NK-92 (cell line): ENCODE data around the gene BCL11A.

Source experiments
- DNase-seq: peaks from one replicate; lab custom pipeline; 2025; ENCODE audit not compliant: unreplicated experiment; lab: John Stamatoyannopoulos, UW

BCL11A gene

DNA sequence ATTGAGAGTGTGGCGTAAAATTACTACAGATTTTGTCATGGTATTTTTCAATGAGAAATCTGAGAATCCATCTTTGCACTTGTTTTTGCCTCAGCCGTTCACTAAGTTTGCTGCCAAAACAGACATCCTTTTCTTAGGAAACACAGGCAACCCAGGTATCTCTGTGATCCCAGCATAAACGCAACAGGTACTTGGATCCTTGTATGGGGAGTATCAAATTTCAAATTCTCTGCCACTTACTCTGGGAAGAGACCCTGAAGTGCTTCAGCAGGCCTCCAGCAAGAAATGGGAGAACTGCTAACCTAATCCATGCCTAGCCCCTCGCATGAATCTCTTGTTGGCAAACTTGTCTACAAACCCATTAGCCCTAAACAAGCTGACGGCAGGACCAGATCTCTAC is 83.1 kb downstream of the BCL11A start:
- DNase-seq: no peak

DNA sequence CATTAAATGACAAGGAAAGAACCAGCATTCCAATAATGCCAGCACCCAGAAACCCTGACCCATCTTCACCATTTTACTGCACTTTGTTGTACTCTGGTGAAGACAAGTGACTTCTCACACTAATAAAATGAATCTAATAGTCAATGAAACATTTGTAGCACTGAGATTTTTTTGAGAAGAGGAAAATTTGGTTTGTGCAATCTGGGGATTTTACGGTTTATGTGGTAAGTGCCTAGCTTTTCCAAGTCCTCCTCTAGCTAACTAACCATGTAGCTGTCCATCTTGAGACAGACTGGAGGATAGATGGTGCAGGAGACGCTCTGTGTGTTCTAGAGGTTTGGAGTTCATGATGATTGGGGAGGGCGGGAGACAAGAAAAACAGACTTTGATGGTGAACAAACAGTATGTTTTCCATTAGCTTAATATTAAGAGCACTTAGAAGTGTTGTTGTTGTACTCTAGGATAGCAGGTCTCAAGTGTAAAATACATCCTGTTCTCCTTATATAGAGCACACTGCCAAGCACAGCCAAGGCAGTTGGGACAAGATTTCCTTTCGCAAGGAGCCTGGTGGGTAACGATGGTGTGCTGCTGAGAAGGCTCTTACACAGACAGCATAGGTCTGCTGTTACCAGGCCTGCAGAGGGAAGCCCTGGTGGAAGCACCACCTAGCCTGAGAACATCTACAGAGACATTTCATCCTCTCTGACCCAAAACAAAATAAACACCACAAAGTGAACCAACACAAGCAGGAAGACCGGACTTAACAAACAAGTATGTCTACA is 83.7 kb downstream of the BCL11A start:
- no peak for DNase-seq

DNA sequence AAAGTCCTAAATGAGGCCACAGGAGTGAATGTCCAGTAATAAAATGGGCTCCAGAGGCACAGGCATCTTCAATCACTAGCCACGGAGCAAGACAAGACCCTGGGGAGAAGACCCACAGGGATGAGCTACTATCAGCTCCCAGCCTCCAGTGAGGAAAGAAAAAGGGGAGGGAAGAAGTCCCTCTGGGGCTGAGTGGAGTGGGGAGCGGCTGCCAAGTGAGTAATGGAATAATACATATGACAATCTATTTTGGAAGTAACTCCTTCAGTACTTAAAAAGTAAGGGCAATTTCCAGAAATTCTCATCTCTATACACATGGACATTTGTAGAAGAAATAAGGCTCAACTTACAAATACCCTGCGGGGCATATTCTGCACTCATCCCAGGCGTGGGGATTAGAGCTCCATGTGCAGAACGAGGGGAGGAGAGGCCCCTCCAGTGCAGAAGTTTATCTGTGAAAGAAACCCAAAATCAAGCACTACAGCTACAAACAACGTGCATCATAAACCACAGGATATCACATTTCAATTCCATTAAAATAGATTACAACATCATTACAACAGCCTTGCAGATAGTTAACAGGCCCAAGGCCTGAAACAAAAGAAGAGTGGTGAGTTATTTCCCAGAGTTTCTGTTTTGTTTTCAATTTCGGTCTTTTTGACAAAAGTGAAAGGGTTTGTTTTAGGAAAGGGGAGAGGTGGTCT is 84.9 kb downstream of the BCL11A start:
- DNase-seq: no peak

DNA sequence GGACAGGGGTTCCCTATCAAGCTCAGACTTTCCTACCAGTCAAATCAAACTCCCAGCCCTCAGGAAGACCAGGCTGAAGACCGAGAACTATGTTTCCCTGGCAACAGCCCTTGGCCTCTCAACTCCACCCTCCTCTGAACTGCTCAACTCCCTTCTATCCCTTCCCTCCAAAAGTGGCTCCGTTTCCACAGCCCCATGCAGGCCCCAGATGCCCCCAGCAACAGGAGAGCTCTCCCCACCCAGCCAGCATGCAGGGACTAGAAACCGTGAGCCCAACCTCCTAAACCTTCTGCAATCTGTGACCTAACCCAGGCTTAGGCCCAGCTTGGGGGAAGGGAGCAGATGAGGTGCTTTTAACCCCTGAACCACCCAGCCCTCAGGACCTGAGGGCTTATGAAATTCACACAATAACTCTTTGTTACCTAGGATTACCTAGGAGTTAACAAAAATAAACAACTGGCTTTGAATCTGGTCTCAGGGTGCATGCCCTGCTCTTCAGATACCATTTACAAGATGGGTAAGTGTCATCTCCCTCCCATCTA is 87.2 kb downstream of the BCL11A start:
- DNase-seq: no peak

DNA sequence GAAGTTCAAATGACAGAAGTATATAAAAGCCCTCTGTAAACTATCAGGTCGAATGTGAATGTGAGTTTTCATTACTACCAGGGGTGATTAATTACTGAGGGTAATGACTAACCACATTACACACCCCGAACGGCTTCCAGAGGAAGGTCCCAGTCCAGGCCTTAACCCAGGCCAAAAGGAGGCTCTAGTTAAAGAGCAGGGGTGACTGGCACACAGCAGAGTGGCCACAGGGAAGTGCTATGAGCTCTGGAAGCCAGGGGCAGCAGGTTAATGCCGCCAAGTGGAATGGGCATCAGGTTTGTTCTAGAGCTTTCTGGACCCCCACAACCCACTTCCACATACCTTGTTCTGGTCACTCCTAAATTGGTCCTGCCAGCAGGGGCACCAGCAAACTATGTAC is 87.7 kb downstream of the BCL11A start:
- no peak for DNase-seq

DNA sequence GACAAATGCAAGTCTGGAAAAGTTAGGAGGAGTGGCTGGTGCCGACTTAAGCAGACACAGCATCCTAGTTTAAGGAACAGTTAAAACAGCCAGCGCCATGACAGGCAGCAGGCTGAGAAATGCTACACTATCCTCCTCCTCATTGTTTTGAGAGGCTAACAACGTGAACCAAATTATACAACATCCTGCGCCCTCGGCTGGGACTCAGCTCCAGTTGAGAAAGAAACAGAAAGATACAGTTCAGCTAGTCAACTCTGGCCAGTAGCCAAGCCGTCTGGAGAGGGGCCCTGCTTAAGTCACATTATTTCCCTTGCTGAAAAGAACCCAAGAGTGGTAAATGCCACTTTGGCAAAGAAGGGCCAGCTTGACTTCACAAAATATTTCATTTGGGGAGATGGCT is 90.2 kb downstream of the BCL11A start:
- DNase-seq: no peak

DNA sequence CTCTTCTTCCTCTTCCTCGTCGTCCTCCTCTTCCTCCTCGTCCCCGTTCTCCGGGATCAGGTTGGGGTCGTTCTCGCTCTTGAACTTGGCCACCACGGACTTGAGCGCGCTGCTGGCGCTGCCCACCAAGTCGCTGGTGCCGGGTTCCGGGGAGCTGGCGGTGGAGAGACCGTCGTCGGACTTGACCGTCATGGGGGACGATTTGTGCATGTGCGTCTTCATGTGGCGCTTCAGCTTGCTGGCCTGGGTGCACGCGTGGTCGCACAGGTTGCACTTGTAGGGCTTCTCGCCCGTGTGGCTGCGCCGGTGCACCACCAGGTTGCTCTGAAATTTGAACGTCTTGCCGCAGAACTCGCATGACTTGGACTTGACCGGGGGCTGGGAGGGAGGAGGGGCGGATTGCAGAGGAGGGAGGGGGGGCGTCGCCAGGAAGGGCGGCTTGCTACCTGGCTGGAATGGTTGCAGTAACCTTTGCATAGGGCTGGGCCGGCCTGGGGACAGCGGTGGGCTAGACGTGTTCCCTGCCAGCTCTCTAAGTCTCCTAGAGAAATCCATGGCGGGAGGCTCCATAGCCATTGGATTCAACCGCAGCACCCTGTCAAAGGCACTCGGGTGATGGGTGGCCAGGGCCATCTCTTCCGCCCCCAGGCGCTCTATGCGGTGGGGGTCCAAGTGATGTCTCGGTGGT is 91.9 kb downstream of the BCL11A start:
- no peak for DNase-seq

DNA sequence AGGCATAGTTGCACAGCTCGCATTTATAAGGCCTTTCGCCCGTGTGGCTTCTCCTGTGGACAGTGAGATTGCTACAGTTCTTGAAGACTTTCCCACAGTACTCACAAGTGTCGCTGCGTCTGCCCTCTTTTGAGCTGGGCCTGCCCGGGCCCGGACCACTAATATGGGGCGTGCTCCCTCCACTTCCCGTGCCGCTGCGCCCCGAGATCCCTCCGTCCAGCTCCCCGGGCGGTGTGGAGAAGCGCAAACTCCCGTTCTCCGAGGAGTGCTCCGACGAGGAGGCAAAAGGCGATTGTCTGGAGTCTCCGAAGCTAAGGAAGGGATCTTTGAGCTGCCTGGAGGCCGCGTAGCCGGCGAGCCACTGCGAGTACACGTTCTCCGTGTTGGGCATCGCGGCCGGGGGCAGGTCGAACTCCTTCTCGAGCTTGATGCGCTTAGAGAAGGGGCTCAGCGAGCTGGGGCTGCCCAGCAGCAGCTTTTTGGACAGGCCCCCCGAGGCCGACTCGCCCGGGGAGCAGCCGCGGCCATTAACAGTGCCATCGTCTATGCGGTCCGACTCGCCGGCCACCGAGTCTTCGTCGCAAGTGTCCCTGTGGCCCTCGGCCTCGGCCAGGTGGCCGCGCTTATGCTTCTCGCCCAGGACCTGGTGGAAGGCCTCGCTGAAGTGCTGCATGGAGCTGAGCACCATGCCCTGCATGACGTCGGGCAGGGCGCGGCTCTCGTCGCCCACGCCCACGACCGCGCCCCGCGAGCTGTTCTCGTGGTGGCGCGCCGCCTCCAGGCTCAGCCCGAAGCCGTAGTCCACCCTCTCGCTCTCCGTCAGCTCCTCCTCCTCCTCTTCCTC is 92.7 kb downstream of the BCL11A start:
- DNase-seq: no peak

DNA sequence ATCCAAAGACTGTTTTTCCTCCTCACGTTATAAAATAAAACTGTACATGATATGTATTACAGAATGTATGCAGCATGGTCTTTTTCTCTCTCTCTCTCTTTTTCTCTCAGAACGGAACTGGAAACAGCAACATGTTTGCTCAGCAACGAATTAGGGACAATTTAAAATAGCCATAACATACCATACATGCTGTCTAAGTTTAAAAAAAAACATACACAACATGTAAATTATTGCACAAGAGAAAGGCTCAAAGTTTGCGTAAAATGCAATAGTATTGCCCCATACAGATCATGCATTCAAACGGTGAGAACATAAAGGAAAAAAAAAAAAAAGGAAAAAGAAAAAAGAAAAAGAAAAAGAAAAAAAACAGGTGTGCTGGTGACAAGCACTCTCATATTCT is 93.6 kb downstream of the BCL11A start:
- DNase-seq: no peak

DNA sequence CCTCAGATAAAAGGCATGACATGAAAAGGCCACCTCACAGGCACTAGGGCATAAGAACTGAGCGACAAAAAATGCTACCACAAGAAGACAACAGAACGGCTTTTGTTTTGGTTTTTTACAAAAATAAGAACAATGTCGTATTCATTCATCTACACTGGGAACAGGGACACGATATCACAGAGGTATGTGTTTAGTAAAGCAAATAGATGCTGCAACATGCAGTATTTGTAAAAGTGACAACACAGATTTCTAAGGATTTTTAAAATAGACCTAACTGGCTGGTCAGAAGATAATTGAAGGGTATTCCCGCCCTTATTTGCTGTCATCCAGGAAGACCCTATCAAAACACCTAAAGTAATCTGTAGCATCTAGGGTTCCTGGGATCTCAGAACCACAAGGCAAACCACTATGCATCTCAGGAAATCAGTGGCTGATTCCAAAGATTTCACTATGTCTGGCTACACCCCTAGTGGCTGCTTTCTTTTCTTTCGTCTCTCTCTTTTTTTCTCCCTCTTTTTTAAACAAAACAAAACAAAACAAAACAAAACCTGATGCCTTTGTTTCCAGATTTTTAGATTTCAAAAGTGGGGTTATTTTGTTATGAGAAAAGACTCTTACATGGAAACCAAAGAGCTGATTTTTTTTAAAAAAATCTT is 97.2 kb downstream of the BCL11A start:
- no peak for DNase-seq

DNA sequence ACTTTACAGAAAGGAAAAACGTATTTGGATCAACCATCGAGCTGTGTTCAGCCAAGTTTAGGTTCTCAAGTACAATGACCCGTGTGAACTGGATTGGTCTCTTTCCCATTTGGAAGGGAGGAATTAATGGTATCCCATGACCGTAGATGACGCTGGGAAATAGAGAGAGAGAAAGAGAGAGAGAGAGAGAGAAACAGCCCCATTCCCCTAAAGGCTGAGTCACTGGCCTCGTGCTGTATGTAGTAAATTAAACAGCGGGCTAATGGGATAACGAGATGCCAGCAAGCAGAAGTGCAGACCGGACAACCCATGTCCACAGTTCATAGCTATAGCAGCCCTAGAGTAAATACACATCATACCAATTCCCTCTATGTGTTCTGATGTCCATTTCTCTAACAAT is 99.6 kb downstream of the BCL11A start:
- no peak for DNase-seq

DNA sequence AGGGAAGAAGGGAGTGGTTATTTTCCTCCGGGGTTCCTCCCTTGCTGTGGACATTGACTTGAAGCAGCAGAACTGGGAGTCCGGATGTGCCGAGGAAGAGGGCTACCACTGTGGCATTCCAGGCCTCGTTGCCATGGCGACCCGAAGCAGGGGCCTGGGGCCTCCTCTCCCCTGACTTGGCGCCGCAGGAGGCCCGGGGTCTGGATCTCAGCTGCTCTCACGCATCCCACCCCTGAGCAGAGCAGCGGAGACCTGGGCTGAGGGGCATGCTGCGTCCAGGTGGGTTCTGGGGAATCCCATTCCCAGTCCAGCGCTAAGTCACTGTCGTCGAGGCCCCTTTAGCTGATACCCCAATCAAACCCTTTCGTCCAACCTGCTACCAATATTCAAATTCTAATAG is 100.2 kb downstream of the BCL11A start:
- no peak for DNase-seq

DNA sequence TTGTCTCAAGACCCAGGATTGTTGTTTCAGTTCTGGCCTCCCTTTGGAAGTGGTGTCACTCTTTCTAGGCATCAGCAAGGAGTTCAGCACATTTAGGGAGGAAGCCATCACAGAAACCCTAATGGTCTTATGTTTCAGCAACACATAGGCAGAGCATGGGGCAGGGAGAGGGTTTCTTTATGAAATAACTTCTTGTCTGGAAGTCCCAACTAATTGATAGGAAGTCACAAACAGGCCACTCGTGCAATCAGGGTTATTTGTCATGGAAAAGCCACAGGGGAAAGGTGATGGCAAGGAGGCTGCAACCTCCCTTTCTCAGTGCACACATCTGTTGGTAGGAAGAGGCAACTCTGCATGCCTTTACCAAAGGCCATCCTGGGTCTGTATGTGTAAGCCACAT is 103.0 kb downstream of the BCL11A start:
- no peak for DNase-seq

DNA sequence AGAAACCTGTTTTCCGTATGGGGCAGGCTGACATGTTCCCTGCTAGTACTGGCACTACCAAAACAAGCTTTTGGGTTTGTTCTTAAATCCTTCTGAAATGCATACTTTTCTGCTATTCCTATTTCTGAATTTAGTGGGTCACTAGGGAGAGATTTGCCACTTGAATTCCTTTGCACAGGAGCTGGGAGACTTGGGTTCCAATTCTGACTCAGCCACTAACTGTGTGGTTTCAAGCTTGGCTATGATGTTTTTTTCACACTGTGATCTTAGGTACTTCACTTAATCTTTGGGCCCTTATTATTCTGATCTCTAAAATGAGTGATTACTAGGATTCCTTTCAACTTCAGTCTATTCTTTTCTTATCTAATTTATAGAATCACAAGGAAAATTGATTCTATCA is 105.5 kb downstream of the BCL11A start:
- DNase-seq: no peak

DNA sequence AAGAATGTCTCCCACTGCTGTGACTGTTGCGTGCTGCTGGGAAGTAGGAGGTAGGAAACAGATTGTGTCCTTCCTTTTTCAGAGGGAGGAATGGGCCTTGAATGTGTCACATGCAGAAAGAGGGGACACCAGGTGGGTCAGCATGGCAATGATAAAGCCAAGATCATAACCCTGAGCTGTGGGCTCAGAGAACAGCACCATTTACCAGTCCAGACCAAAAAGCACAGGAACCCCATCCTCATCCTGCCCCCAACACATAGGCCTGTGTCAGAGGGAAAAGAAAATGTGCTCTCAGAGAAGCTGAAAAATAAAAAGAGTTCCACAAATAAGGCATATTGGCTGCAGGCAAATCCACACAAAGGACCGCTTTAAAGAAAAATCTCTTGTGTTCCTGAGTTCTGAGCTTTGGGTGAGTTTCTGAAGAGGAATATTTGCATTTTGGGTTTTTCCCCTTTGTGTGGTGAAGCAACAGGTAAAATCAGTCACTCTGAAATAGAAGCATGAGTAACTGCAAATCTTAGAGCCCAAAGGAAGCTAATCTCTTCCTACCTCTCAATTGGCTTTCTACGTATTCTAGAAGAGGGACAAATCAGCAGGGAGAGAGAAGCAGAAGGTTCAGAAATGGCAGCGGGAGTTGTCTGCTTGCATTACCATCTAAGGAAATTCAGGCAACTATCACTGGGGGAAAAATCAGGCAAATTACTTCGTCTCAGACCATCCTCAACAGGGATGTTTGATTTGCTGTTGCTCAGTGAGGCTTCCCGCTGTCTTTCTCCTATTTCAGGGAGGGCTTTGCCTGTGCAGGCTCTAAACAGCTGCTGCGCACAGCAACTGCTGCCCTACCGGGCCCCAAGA is 106.8 kb downstream of the BCL11A start:
- DNase-seq: no peak

DNA sequence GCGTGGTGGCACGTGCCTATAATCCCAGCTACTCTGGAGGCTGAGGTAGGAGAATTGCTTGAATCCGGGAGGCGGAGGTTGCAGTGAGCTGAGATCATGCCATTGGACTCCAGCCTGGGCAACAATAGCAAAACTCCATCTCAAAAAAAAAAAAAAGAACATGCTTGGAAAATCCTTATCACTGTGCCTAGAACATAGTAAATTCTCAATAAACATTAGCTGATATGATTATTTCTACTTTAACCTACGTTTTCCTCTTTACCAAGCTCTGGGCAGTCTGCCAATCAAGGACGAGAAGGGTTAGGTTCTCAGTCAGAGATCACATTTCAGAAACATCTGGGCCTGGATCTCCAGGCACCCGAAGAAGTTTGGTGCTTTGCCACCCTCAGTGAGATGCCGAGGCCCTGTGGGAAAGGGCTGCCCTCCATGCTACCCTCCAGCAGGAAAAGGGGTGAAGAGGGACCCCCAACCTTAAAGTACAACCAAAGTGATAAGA is 107.7 kb downstream of the BCL11A start:
- DNase-seq: no peak

DNA sequence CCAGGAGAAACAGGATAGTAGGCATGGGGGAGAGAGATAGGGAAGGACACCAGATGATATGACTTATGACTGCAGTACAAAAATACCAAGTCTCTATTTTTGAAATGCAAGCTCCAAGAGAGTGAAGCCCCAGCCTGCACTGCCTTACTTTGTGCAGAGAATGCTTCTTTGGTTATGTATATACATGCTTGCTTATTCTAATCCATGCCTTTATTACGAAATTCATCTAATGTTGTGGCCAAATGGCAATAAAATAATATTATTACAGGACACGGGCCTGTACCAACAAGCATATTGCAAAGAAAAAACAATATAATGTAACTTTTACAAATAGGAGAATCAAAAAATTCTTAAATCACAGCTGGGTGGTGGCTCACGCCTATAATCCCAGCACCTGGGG is 110.8 kb downstream of the BCL11A start:
- no peak for DNase-seq

DNA sequence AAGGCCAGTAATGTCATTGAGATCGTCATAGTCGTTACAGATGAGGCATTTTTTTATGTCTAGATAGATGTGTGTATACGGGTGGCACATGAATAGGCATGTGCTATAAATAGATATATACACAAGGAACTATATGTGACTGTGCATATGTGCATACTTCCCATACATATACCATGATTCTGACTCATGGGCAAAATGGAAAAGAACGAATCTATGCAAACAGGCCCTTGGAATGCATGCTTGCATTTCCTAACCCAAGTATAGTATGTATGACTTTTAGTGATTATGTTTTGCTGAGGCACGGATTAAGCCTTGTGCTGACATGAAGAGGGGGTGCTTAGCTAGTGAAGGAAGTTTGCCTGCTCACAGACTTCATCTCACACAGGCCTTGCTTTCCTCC is 111.7 kb downstream of the BCL11A start:
- DNase-seq: no peak

DNA sequence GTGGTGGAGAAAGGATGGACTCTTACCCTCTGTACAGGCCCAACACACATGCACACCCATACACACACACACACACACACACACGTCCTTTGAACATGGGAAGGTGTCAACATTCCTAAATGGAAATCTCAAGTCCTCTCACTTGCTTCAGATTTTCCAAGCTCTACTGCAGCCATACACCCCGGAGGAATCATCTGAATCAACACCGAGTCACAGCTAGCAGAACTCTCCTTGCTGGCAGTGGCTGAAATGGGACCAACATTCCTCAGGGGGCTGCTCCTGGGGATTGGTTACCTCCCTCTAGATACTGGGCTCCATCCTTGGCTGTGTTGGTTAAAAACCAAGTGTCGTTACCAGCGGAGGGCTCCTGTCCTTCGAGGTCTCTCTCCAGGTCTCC is 112.7 kb downstream of the BCL11A start:
- no peak for DNase-seq
